Spleen (tissue), 7 donors: ENCODE measurements around the gene GAB2.

Experiments
- POLR2A ChIP-seq, 3 donors: fragments of 450-650 bp; IDR thresholded peaks; one replicate each; pipeline ENCODE4 v1.5.1; 2017; ENCODE audit warnings: antibody characterized with exemption in 3 of 3, mild to moderate bottlenecking in 1 of 3
- TF ChIP-seq, protein P1 (sequence below), 11 experiments: fragments of 200-600 bp in 7 of 11; fragments of 450-650 bp in 4 of 11; sonication (generic) in 4 of 11; IDR thresholded peaks in 8 of 11; conservative IDR thresholded peaks in 3 of 11; 1 replicate in 7 of 11; 2 replicates in 4 of 11; pipeline versions ENCODE4 v1.4.0 to v1.8.0; 2016 to 2021; ENCODE audit warnings: antibody characterized with exemption in 11 of 11, inconsistent platforms in 4 of 11, mild to moderate bottlenecking in 1 of 11
- donor health status: DM: no; HTN: no; CAD: no; lungs with moderate emphysema.
- donor health status: DM: no; HTN: no; CAD: no.
- donor health status: DM: no; HTN: no; CAD: no.

DNA sequence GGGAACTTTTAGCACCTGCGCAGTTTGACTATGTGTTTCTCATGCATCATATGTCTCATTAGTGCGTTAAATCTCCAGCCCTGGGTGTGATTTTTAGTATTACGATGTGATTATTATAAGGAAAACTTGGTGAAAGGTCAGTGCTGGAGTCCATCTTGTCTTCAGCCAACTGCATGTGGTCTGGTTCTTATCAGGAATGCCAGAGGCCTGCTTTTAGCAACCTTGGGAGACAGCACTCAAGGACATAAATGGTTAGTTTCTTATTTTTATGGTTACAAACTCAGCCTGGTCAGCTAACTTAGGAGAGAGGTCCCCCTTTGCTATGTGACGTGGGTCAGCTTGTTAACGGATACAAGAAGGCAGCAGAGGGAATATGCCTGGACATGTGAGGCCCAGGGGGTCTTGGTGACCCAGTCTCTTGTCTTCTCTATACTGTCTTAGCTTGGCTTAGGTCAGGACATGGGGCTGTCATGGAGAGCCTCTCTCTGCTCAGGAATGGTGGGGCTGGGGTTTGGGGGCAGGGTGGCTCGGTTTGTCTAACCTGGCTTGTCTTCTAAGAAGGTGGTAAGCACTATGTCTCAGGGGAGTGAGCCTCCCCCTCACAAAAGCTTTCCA, 250.7 kb downstream of the GAB2 start:
- TF ChIP-seq, protein P1, sequence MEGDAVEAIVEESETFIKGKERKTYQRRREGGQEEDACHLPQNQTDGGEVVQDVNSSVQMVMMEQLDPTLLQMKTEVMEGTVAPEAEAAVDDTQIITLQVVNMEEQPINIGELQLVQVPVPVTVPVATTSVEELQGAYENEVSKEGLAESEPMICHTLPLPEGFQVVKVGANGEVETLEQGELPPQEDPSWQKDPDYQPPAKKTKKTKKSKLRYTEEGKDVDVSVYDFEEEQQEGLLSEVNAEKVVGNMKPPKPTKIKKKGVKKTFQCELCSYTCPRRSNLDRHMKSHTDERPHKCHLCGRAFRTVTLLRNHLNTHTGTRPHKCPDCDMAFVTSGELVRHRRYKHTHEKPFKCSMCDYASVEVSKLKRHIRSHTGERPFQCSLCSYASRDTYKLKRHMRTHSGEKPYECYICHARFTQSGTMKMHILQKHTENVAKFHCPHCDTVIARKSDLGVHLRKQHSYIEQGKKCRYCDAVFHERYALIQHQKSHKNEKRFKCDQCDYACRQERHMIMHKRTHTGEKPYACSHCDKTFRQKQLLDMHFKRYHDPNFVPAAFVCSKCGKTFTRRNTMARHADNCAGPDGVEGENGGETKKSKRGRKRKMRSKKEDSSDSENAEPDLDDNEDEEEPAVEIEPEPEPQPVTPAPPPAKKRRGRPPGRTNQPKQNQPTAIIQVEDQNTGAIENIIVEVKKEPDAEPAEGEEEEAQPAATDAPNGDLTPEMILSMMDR (IDR thresholded peaks at IDR 0.05 in 8 of 11, conservative IDR thresholded peaks at IDR 0.05 in 3 of 11), result no peak
- no peak for TF ChIP-seq POLR2A (IDR thresholded peaks at IDR 0.05)
